GM12878 (cell line): ENCODE measurements around the gene GPER1. TPM values are rescaled to one million over a fixed set of nuclear protein-coding genes. Genes with fewer than 3 reads are reported as not detected.

ENCODE experiments used
- ATAC-seq: fragments of 200-7000 bp; cut with Tn5 transposase; 3 replicates; pipeline ENCODE4 v1.9.1; 2020; ENCODE audit warnings: mild to moderate bottlenecking, moderate library complexity
- BruUV-seq: library from RNA; stranded (reverse); fragments of 400-500 nt; replicated peaks from 2 replicates; lab custom pipeline; 2021; lab: Mats Ljungman, UMichigan
- CTCF ChIA-PET: fragments of 300-600 bp; sonication (Branson Sonifier 250); formaldehyde crosslinking; extraction: SDS; loops from one replicate; lab custom pipeline; 2021; ENCODE audit warnings: inconsistent platforms; lab: Yijun Ruan, JAX
- POLR2A ChIA-PET: fragments of 350-600 bp; formaldehyde crosslinking; extraction: SDS; loops from one replicate; lab custom pipeline; 2021; ENCODE audit warnings: inconsistent platforms; lab: Charles Lee
- RAD21 ChIA-PET: fragments of 300-600 bp; sonication (Branson Sonifier 250); formaldehyde crosslinking; loops from one replicate; lab custom pipeline; 2023; ENCODE audit warnings: antibody characterized with exemption; ENCODE audit not compliant: unreplicated experiment; lab: Charles Lee
- SMC1A ChIA-PET: fragments of 300-600 bp; sonication (Branson Sonifier 250); formaldehyde crosslinking; loops from one replicate; lab custom pipeline; 2023; ENCODE audit not compliant: unreplicated experiment, uncharacterized antibody; lab: Charles Lee
- DNase-seq: peaks from one replicate; pipeline ENCODE4 v3.0.0-alpha.2; 2011; ENCODE audit warnings: low read depth, low spot score
- FAIRE-seq: peaks from 3 replicates; lab custom pipeline; 2011; peaks lifted over from hg19 to GRCh38; lab: Jason Lieb, UNC
- H2AFZ ChIP-seq: 2 replicates; pipeline ENCODE4 v1.6.0; 2011; ENCODE audit warnings: low read depth, low read length, control low read depth; ENCODE audit not compliant: control insufficient read depth
- H3K27ac ChIP-seq: 2 replicates; pipeline ENCODE4 v1.5.1; 2011; ENCODE audit warnings: control low read depth; ENCODE audit not compliant: control insufficient read depth, insufficient read depth
- H3K27me3 ChIP-seq, 2 experiments: replicated peaks in 1 of 2; 2 replicates each; pipeline versions ENCODE4 v1.6.0 to v1.6.1; 2011; ENCODE audit warnings: low read length in 1 of 2; ENCODE audit not compliant: control insufficient read depth in 2 of 2, insufficient read depth in 2 of 2
- H3K36me3 ChIP-seq, 2 experiments: 2 replicates each; pipeline ENCODE4 v1.5.1; 2011; ENCODE audit warnings: low read length in 1 of 2; ENCODE audit not compliant: control insufficient read depth in 2 of 2, insufficient read depth in 2 of 2
- H3K4me1 ChIP-seq: 2 replicates; pipeline ENCODE4 v1.6.1; 2011; ENCODE audit warnings: mild to moderate bottlenecking, low read length, moderate library complexity, mixed read lengths; ENCODE audit not compliant: control insufficient read depth, insufficient read depth
- H3K4me2 ChIP-seq: 2 replicates; pipeline ENCODE4 v1.6.0; 2011; ENCODE audit warnings: control low read depth; ENCODE audit not compliant: control insufficient read depth, insufficient read depth
- H3K4me3 ChIP-seq: fragments of 200-600 bp; sonication (generic); 2 replicates; pipeline ENCODE4 v1.5.1; 2016
- H3K79me2 ChIP-seq: 2 replicates; pipeline ENCODE4 v1.6.0; 2011; ENCODE audit warnings: low read length; ENCODE audit not compliant: control insufficient read depth, insufficient read depth
- H3K9ac ChIP-seq: 2 replicates; pipeline ENCODE4 v1.8.0; 2011; ENCODE audit warnings: low read length, control low read depth, mixed read lengths; ENCODE audit not compliant: control insufficient read depth, insufficient read depth
- H3K9me3 ChIP-seq: replicated peaks from 3 replicates; pipeline ENCODE4 v1.5.1; 2011; ENCODE audit warnings: mild to moderate bottlenecking, low read length; ENCODE audit not compliant: control insufficient read depth, insufficient read depth
- H4K20me1 ChIP-seq: 2 replicates; pipeline ENCODE4 v1.6.0; 2011; ENCODE audit not compliant: control insufficient read depth, insufficient read depth
- ASH2L ChIP-seq: fragments of 300-600, 200-600 bp; sonication (generic); IDR thresholded peaks from 2 replicates; pipeline ENCODE4 v1.6.1; 2017; ENCODE audit warnings: low read depth, mild to moderate bottlenecking, borderline replicate concordance
- ATF3 ChIP-seq: IDR thresholded peaks from 2 replicates; pipeline ENCODE4 v1.6.1; 2011; ENCODE audit warnings: low read depth, mild to moderate bottlenecking, low read length, moderate library complexity, borderline replicate concordance; ENCODE audit errors: extremely low read depth
- E2F8 ChIP-seq: fragments of 450-650 bp; IDR thresholded peaks from 2 replicates; pipeline ENCODE4 v1.6.1; 2018; ENCODE audit warnings: mild to moderate bottlenecking, low read depth, moderate library complexity; ENCODE audit not compliant: partially characterized antibody
- MTA3 ChIP-seq: IDR thresholded peaks from 2 replicates; pipeline ENCODE4 v1.6.1; 2012; ENCODE audit warnings: low read length, inconsistent platforms, borderline replicate concordance
- MXI1 ChIP-seq: fragments of 150-350 bp; IDR thresholded peaks from 2 replicates; pipeline ENCODE4 v1.6.1; 2011; ENCODE audit warnings: low read depth, mild to moderate bottlenecking, inconsistent platforms, low read length, improper control_type of control experiment
- NFXL1 ChIP-seq: fragments of 450-650 bp; IDR thresholded peaks from 2 replicates; pipeline ENCODE4 v1.6.1; 2017; ENCODE audit warnings: antibody characterized with exemption, mild to moderate bottlenecking, borderline replicate concordance
- NRF1 ChIP-seq: conservative IDR thresholded peaks from 2 replicates; pipeline ENCODE4 v1.6.1; 2011; ENCODE audit warnings: mild to moderate bottlenecking, low read depth, low read length, improper control_type of control experiment
- POLR2AphosphoS2 ChIP-seq: IDR thresholded peaks from 2 replicates; pipeline ENCODE4 v1.6.1; 2011; ENCODE audit warnings: low read depth, mild to moderate bottlenecking, low read length, improper control_type of control experiment, moderate library complexity
- RFX5 ChIP-seq: IDR thresholded peaks from 2 replicates; pipeline ENCODE4 v1.6.1; 2011; ENCODE audit warnings: low read depth, low read length, improper control_type of control experiment
- SMAD1 ChIP-seq: fragments of 450-650 bp; IDR thresholded peaks from 2 replicates; pipeline ENCODE4 v1.6.1; 2018; ENCODE audit warnings: mild to moderate bottlenecking, low read depth; ENCODE audit not compliant: partially characterized antibody
- SMC3 ChIP-seq: IDR thresholded peaks from 2 replicates; pipeline ENCODE4 v1.6.1; 2011; ENCODE audit warnings: low read length, improper control_type of control experiment, borderline replicate concordance
- SREBF2 ChIP-seq: IDR thresholded peaks from 2 replicates; pipeline ENCODE4 v1.6.1; 2012; ENCODE audit warnings: mild to moderate bottlenecking, low read length
- STAT1 ChIP-seq: fragments of 450-650 bp; conservative IDR thresholded peaks from 2 replicates; pipeline ENCODE4 v1.6.1; 2014; ENCODE audit warnings: antibody characterized with exemption, mild to moderate bottlenecking
- ZBTB33 ChIP-seq: fragments of 450-650 bp; IDR thresholded peaks from 2 replicates; pipeline ENCODE4 v1.6.1; 2017; ENCODE audit warnings: mild to moderate bottlenecking
- WGBS: methylation state at CpG from one replicate; pipeline ENCODE4 v1.1.6; 2016; ENCODE audit warnings: low lambda C conversion rate; ENCODE audit not compliant: insufficient replicate concordance, insufficient coverage; ENCODE audit errors: missing lambda C conversion rate; 5-methylcytosine and 5-hydroxymethylcytosine counted together
- in situ Hi-C: fragments of 300-500 bp; cut with MboI; formaldehyde crosslinking; loops from 9 replicates; pipeline ENCODE4 v1.14.3; 2018; ENCODE audit warnings: mixed read lengths
- intact Hi-C: fragments of 100-400 bp; cut with micrococcal nuclease; formaldehyde crosslinking; loops from one replicate; pipeline ENCODE4 v1.14.2; 2022; ENCODE audit not compliant: unreplicated experiment
- polyA plus RNA-seq, 11 experiments: library from polyadenylated mRNA; depleted of rRNA in 4 of 11; unstranded in 6 of 11; stranded (reverse) in 5 of 11; fragments of >200 nt; fragmentation: Nextera tagmentation in 4 of 11; fragmentation: Illumina TruSeq in 1 of 11; extraction: Ambion mirVana in 4 of 11; extraction: Trizol in 1 of 11; gene quantifications; 1 replicate in 1 of 11; 2 replicates in 10 of 11; pipeline versions ENCODE4 v1.2.1 to v1.2.3, GENCODE V29; 2011 to 2016; ENCODE audit warnings: inconsistent platforms in 2 of 11, missing spikeins in 2 of 11, low read depth in 1 of 11
- total RNA-seq, 4 experiments: library from RNA; depleted of rRNA in 3 of 4; stranded (reverse); fragments of >200 nt in 3 of 4; fragmentation: Illumina TruSeq in 1 of 4; extraction: Trizol in 1 of 4; gene quantifications; 2 replicates each; pipeline versions ENCODE4 v1.2.1 to v1.2.3, GENCODE V29; 2013 to 2021

GPER1 gene
- total and polyA plus RNA-seq, 10 of the 15 experiments (the other 5 are each of a cell fraction or from before 2014, with no cell fraction given), result 0.03 to 6.5 (median 2.6) TPM

- FAIRE-seq, result no peak
- POLR2A ChIA-PET, result interaction anchor here (1.2 kb wide), 1 partner anchor 14 kb away, joined by 3 read pairs; no protein-coding TSS in a partner anchor
Measured at GRCh38 chr7:1124816-1125602, 37.1 kb downstream of the GPER1 start.

More at GRCh38 chr7:1124816-1125602, 37.1 kb downstream of the GPER1 start:
- TF ChIP-seq STAT1, result no peak
- no peak for TF ChIP-seq MTA3
- TF ChIP-seq NRF1, result no peak
- TF ChIP-seq SREBF2, result no peak
- TF ChIP-seq ASH2L, result no peak
- no peak for TF ChIP-seq SMC3
- no peak for TF ChIP-seq ZBTB33
- no peak for TF ChIP-seq RFX5
- TF ChIP-seq MXI1, result no peak
- TF ChIP-seq ATF3, result no peak
- no peak for TF ChIP-seq SMAD1
- no peak for TF ChIP-seq E2F8
- no peak for TF ChIP-seq NFXL1
- no peak for TF ChIP-seq POLR2AphosphoS2
- Histone ChIP-seq H3K27me3 (no peaks in the 10 kb centered on the region), H3K4me3 (no peak overlapping the region), H4K20me1 (no peaks in the 10 kb centered on the region), H3K9ac (no peak overlapping the region), H2AFZ (no peak overlapping the region), H3K27ac (no peak overlapping the region), H3K9me3 (no peaks in the 10 kb centered on the region), H3K4me1 (0 out of 2 replicates have a peak, but pooled peaks cover 3% of the 10 kb centered on the region), H3K4me2 (no peak overlapping the region), H3K36me3 (peaks cover 7 to 9% of the 10 kb centered on the region in 2 experiments), H3K79me2 (no peaks in the 10 kb centered on the region)
- ChIA-PET CTCF (interaction anchor here (1.0 to 1.2 kb wide), 3 partner anchors 19 to 37 kb away, joined by 3 to 5 read pairs (median 3); partner anchors contain the start of gene GPER1), SMC1A (interaction anchor here (0.5 kb wide), 1 partner anchor 9 kb away, joined by 3 read pairs; no protein-coding TSS in a partner anchor), RAD21 (no interaction called here)
- in situ Hi-C loops (no loop called here), intact Hi-C loops (no loop called here)
- 90% methylated on average over 23 of the region's 23 CpGs for WGBS
- DNase-seq (no peak), ATAC-seq (no peak)
- no TSS peak for BruUV-seq
